GM18498 (cell line): ENCODE measurements around the gene ARAP2.

Experiments used
- ATAC-seq: cut with Tn5 transposase; IDR thresholded peaks from one replicate; pipeline ENCODE4 v1.9.1; 2021; ENCODE audit warnings: mild to moderate bottlenecking, moderate library complexity; ENCODE audit not compliant: unreplicated experiment

The ARAP2 gene

GRCh38 chr4:36244257-36245082 is at the start of gene ARAP2:
TSS of gene ARAP2 (minus strand) at chr4:36244514. CDS start at chr4:36229486, 15,028 bp downstream.
- ATAC-seq: peak; percentile 68

GRCh38 chr4:36292556-36293188 is 48.4 kb upstream of the ARAP2 start:
- ATAC-seq: no peak

GRCh38 chr4:36290641-36291040 is 46.3 kb upstream of the ARAP2 start:
- ATAC-seq: no peak

GRCh38 chr4:36288731-36289426 is 44.6 kb upstream of the ARAP2 start:
- no peak for ATAC-seq

- ATAC-seq: no peak
These were observed 42.2 kb upstream of the ARAP2 start for GRCh38 chr4:36286481-36286871.

GRCh38 chr4:36285784-36286480 is 41.6 kb upstream of the ARAP2 start:
- ATAC-seq: peak; percentile 99

- no peak for ATAC-seq
These were observed 39.7 kb upstream of the ARAP2 start for GRCh38 chr4:36283912-36284465.

GRCh38 chr4:36282503-36283030 is 38.3 kb upstream of the ARAP2 start:
- no peak for ATAC-seq

- no peak for ATAC-seq
These were observed 37.2 kb upstream of the ARAP2 start, which contains the start of gene DTHD1 for GRCh38 chr4:36281384-36282106. TSS of gene DTHD1 (plus strand) at chr4:36281616. CDS start at chr4:36281759, 143 bp downstream.

GRCh38 chr4:36280555-36280954 is 36.2 kb upstream of the ARAP2 start:
- ATAC-seq: no peak

- no peak for ATAC-seq
These were observed 34.5 kb upstream of the ARAP2 start for GRCh38 chr4:36278789-36279188.

- no peak for ATAC-seq
These were observed 33.2 kb upstream of the ARAP2 start for GRCh38 chr4:36277533-36277932.

GRCh38 chr4:36274158-36274557 is 29.8 kb upstream of the ARAP2 start:
- ATAC-seq: no peak

GRCh38 chr4:36273276-36273675 is 29.0 kb upstream of the ARAP2 start:
- no peak for ATAC-seq

- ATAC-seq: no peak
These were observed 25.3 kb upstream of the ARAP2 start for GRCh38 chr4:36269533-36270173.

GRCh38 chr4:36269101-36269500 is 24.8 kb upstream of the ARAP2 start:
- ATAC-seq: no peak

- no peak for ATAC-seq
These were observed 23.4 kb upstream of the ARAP2 start for GRCh38 chr4:36267486-36268268.

GRCh38 chr4:36264207-36264826 is 20.0 kb upstream of the ARAP2 start:
- no peak for ATAC-seq
